HEK293 (cell line): ENCODE measurements around the gene C17orf50.

Source experiments
- CTCF ChIA-PET: fragments of 350-600 bp; formaldehyde crosslinking; extraction: SDS; loops from one replicate; lab custom pipeline; 2021; ENCODE audit warnings: antibody characterized with exemption; lab: Yijun Ruan, JAX
- POLR2A ChIA-PET: fragments of 300-600 bp; formaldehyde crosslinking; extraction: SDS; loops from one replicate; lab custom pipeline; 2020; ENCODE audit warnings: antibody characterized with exemption, inconsistent platforms; lab: Yijun Ruan, JAX
- H3K27ac ChIP-seq: fragments of 200-500 bp; sonication (Bioruptor generic); 2 replicates; pipeline ENCODE4 v1.5.1; 2014; ENCODE audit warnings: low read depth, low read length, control low read depth, inconsistent platforms; ENCODE audit errors: extremely low read depth
- H3K36me3 ChIP-seq, 2 experiments: fragments of 200-500 bp in 1 of 2; sonication (Bioruptor generic) in 1 of 2; 1 replicate in 1 of 2; 2 replicates in 1 of 2; pipeline ENCODE4 v1.5.1; 2014 to 2017; ENCODE audit warnings: inconsistent platforms in 2 of 2, low read length in 2 of 2; ENCODE audit not compliant: control insufficient read depth in 2 of 2, insufficient read depth in 1 of 2
- H3K4me1 ChIP-seq: fragments of 200-500 bp; sonication (Bioruptor generic); 2 replicates; pipeline ENCODE4 v1.5.1; 2014; ENCODE audit warnings: mild to moderate bottlenecking, low read length, inconsistent platforms; ENCODE audit not compliant: control insufficient read depth, insufficient read depth
- H3K4me3 ChIP-seq: 2 replicates; pipeline ENCODE4 v1.5.1; 2011; ENCODE audit warnings: low read depth, mild to moderate bottlenecking, control low read depth, low read length, moderate library complexity
- H3K9me3 ChIP-seq: fragments of 200-500 bp; sonication (Bioruptor generic); 2 replicates; pipeline ENCODE4 v1.5.1; 2014; ENCODE audit warnings: low read depth, low read length, inconsistent platforms; ENCODE audit not compliant: control insufficient read depth, insufficient read depth
- ATF2 ChIP-seq: fragments of 450-650 bp; formaldehyde crosslinking; IDR thresholded peaks from 2 replicates; pipeline ENCODE4 v1.5.1; 2016; ENCODE audit warnings: missing biosample characterization, missing genetic modification characterization, low read depth
- CTCF ChIP-seq: fragments of 450-650 bp; formaldehyde crosslinking; IDR thresholded peaks from 2 replicates; pipeline ENCODE4 v1.5.1; 2016; ENCODE audit warnings: missing biosample characterization, missing genetic modification characterization
- GLIS2 ChIP-seq: fragments of 450-650 bp; formaldehyde crosslinking; IDR thresholded peaks from 2 replicates; pipeline ENCODE4 v1.5.1; 2016; ENCODE audit warnings: missing biosample characterization, missing genetic modification characterization
- MZF1 ChIP-seq: fragments of 450-650 bp; formaldehyde crosslinking; IDR thresholded peaks from 2 replicates; pipeline ENCODE4 v1.5.1; 2017; ENCODE audit warnings: missing biosample characterization, missing genetic modification characterization, borderline replicate concordance
- REST ChIP-seq: fragments of 450-650 bp; formaldehyde crosslinking; IDR thresholded peaks from 2 replicates; pipeline ENCODE4 v1.5.1; 2016; ENCODE audit warnings: missing biosample characterization, missing genetic modification characterization
- ZBTB21 ChIP-seq: fragments of 450-650 bp; formaldehyde crosslinking; IDR thresholded peaks from 2 replicates; pipeline ENCODE4 v1.5.1; 2017; ENCODE audit warnings: missing biosample characterization, missing genetic modification characterization
- ZFP3 ChIP-seq: fragments of 450-650 bp; formaldehyde crosslinking; IDR thresholded peaks from 2 replicates; pipeline ENCODE4 v1.5.1; 2016; ENCODE audit warnings: low read depth, missing biosample characterization, missing genetic modification characterization
- ZNF169 ChIP-seq: fragments of 450-650 bp; formaldehyde crosslinking; IDR thresholded peaks from 2 replicates; pipeline ENCODE4 v1.5.1; 2016; ENCODE audit warnings: missing biosample characterization, missing genetic modification characterization
- ZNF18 ChIP-seq: fragments of 450-650 bp; formaldehyde crosslinking; IDR thresholded peaks from 2 replicates; pipeline ENCODE4 v1.5.1; 2016; ENCODE audit warnings: missing biosample characterization, missing genetic modification characterization
- ZNF221 ChIP-seq: fragments of 450-650 bp; formaldehyde crosslinking; IDR thresholded peaks from 2 replicates; pipeline ENCODE4 v1.5.1; 2017; ENCODE audit warnings: missing biosample characterization, missing genetic modification characterization, borderline replicate concordance
- ZNF26 ChIP-seq: fragments of 450-650 bp; formaldehyde crosslinking; IDR thresholded peaks from 2 replicates; pipeline ENCODE4 v1.5.1; 2016; ENCODE audit warnings: missing biosample characterization, missing genetic modification characterization
- ZNF292 ChIP-seq: fragments of 450-650 bp; formaldehyde crosslinking; IDR thresholded peaks from 2 replicates; pipeline ENCODE4 v1.5.1; 2016; ENCODE audit warnings: low read depth, missing biosample characterization, missing genetic modification characterization, borderline replicate concordance
- ZNF354C ChIP-seq: fragments of 450-650 bp; formaldehyde crosslinking; IDR thresholded peaks from 2 replicates; pipeline ENCODE4 v1.5.1; 2016; ENCODE audit warnings: missing biosample characterization, missing genetic modification characterization, low read depth, borderline replicate concordance
- ZNF426 ChIP-seq: fragments of 450-650 bp; formaldehyde crosslinking; IDR thresholded peaks from 2 replicates; pipeline ENCODE4 v1.5.1; 2017; ENCODE audit warnings: missing biosample characterization, missing genetic modification characterization, mild to moderate bottlenecking, inconsistent platforms, moderate library complexity
- ZNF555 ChIP-seq: fragments of 450-650 bp; formaldehyde crosslinking; conservative IDR thresholded peaks from 2 replicates; pipeline ENCODE4 v1.5.1; 2017; ENCODE audit warnings: missing biosample characterization, mild to moderate bottlenecking, missing genetic modification characterization, inconsistent platforms
- ZNF664 ChIP-seq: fragments of 450-650 bp; formaldehyde crosslinking; IDR thresholded peaks from 2 replicates; pipeline ENCODE4 v1.5.1; 2016; ENCODE audit warnings: missing biosample characterization, missing genetic modification characterization
- ZNF768 ChIP-seq: fragments of 450-650 bp; formaldehyde crosslinking; IDR thresholded peaks from 2 replicates; pipeline ENCODE4 v1.5.1; 2018; ENCODE audit warnings: missing biosample characterization, mild to moderate bottlenecking, missing genetic modification characterization
- ZNF777 ChIP-seq: fragments of 450-650 bp; formaldehyde crosslinking; IDR thresholded peaks from 2 replicates; pipeline ENCODE4 v1.5.1; 2017; ENCODE audit warnings: missing biosample characterization, missing genetic modification characterization, borderline replicate concordance
- ZNF830 ChIP-seq: fragments of 450-650 bp; IDR thresholded peaks from 2 replicates; pipeline ENCODE4 v1.5.0; 2018; ENCODE audit warnings: missing biosample characterization, missing genetic modification characterization, low read depth, mild to moderate bottlenecking, moderate library complexity
- TF ChIP-seq, protein P1 (sequence below): fragments of 450-650 bp; formaldehyde crosslinking; IDR thresholded peaks from 2 replicates; pipeline ENCODE4 v1.5.1; 2016; ENCODE audit warnings: missing biosample characterization, missing genetic modification characterization
- TF ChIP-seq, protein P2 (sequence below): fragments of 450-650 bp; formaldehyde crosslinking; IDR thresholded peaks from 2 replicates; pipeline ENCODE4 v1.5.1; 2016; ENCODE audit warnings: missing biosample characterization, missing genetic modification characterization
- TF ChIP-seq, protein P3 (sequence below): fragments of 450-650 bp; formaldehyde crosslinking; IDR thresholded peaks from 2 replicates; pipeline ENCODE4 v1.5.1; 2017; ENCODE audit warnings: missing biosample characterization, missing genetic modification characterization

Gene C17orf50

GRCh38 chr17:35809855-35810461 is 49.3 kb downstream of the C17orf50 start (continued):
- TF ChIP-seq, protein P1, sequence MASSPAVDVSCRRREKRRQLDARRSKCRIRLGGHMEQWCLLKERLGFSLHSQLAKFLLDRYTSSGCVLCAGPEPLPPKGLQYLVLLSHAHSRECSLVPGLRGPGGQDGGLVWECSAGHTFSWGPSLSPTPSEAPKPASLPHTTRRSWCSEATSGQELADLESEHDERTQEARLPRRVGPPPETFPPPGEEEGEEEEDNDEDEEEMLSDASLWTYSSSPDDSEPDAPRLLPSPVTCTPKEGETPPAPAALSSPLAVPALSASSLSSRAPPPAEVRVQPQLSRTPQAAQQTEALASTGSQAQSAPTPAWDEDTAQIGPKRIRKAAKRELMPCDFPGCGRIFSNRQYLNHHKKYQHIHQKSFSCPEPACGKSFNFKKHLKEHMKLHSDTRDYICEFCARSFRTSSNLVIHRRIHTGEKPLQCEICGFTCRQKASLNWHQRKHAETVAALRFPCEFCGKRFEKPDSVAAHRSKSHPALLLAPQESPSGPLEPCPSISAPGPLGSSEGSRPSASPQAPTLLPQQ (tag by site-specific recombination) = no peak
- no peak for TF ChIP-seq ZNF221 (tag by site-specific recombination)
- TF ChIP-seq ZBTB21 (tag by site-specific recombination) = no peak
- no peak for TF ChIP-seq GLIS2 (tag by site-specific recombination)
- TF ChIP-seq, protein P2, sequence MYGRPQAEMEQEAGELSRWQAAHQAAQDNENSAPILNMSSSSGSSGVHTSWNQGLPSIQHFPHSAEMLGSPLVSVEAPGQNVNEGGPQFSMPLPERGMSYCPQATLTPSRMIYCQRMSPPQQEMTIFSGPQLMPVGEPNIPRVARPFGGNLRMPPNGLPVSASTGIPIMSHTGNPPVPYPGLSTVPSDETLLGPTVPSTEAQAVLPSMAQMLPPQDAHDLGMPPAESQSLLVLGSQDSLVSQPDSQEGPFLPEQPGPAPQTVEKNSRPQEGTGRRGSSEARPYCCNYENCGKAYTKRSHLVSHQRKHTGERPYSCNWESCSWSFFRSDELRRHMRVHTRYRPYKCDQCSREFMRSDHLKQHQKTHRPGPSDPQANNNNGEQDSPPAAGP (tag by site-specific recombination) = no peak
- no peak for TF ChIP-seq ZNF426 (tag by site-specific recombination)
- TF ChIP-seq ZNF664 (tag by site-specific recombination) = no peak
- no peak for TF ChIP-seq ZNF555
- no peak for TF ChIP-seq ZNF169 (tag by site-specific recombination)
- no peak for TF ChIP-seq ZNF354C
- no peak for TF ChIP-seq ZNF830 (tag by site-specific recombination)
- TF ChIP-seq ZNF292 (tag by site-specific recombination) = no peak
- no peak for TF ChIP-seq ATF2 (tag by site-specific recombination)

GRCh38 chr17:35811759-35812158 is 51.1 kb downstream of the C17orf50 start:
- peaks cover 40 to 44% of the 10 kb centered on the region in 2 experiments for H3K36me3 ChIP-seq
- H3K9me3 ChIP-seq = no peaks in the 10 kb centered on the region
- POLR2A ChIA-PET = interaction anchor here (2.3 to 2.6 kb wide), 2 partner anchors 17 to 48 kb away, joined by 7 to 10 read pairs; no protein-coding TSS in a partner anchor
- H3K4me3 ChIP-seq = no peak overlapping the region
- CTCF ChIA-PET = interaction anchor here (1.6 to 5.8 kb wide), 4 partner anchors 7 to 65 kb away, joined by 3 to 118 read pairs (median 16); no protein-coding TSS in a partner anchor
- H3K4me1 ChIP-seq = peaks cover 15% of the 10 kb centered on the region
- H3K27ac ChIP-seq = no peak overlapping the region; the same call in 1 of the 2 replicates
- no peak for TF ChIP-seq ZNF768
- no peak for TF ChIP-seq ZNF26 (tag by site-specific recombination)
- no peak for TF ChIP-seq ZNF18 (tag by site-specific recombination)
- TF ChIP-seq ZNF777 = no peak
- no peak for TF ChIP-seq MZF1 (tag by site-specific recombination)
- TF ChIP-seq CTCF (tag by site-specific recombination) = no peak
- TF ChIP-seq ZFP3 (tag by site-specific recombination) = no peak
- TF ChIP-seq, protein P3, sequence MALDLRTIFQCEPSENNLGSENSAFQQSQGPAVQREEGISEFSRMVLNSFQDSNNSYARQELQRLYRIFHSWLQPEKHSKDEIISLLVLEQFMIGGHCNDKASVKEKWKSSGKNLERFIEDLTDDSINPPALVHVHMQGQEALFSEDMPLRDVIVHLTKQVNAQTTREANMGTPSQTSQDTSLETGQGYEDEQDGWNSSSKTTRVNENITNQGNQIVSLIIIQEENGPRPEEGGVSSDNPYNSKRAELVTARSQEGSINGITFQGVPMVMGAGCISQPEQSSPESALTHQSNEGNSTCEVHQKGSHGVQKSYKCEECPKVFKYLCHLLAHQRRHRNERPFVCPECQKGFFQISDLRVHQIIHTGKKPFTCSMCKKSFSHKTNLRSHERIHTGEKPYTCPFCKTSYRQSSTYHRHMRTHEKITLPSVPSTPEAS = no peak
- TF ChIP-seq REST (tag by site-specific recombination) = no peak
